HepG2 (cell line): Measurements from ENCODE around the gene CCDC61. TPM values are rescaled to one million over a fixed set of nuclear protein-coding genes. Genes with fewer than 3 reads are reported as not detected.

ENCODE experiments used
- ATAC-seq: fragments of 200-7000 bp; cut with Tn5 transposase; 3 replicates; pipeline ENCODE4 v1.9.1; 2020; ENCODE audit warnings: mild to moderate bottlenecking, moderate library complexity
- BruUV-seq: library from RNA; stranded (reverse); fragments of 400-500 nt; replicated peaks from 2 replicates; lab custom pipeline; 2021; lab: Mats Ljungman, UMichigan
- CTCF ChIA-PET: fragments of 300-600 bp; formaldehyde crosslinking; extraction: SDS; loops from one replicate; lab custom pipeline; 2021; ENCODE audit warnings: low total read pairs, inconsistent platforms, low intra/inter-chr PET ratio; lab: Yijun Ruan, JAX
- POLR2A ChIA-PET: fragments of 350-600 bp; sonication (Branson Sonifier 250); formaldehyde crosslinking; loops from one replicate; lab custom pipeline; 2020; ENCODE audit warnings: antibody characterized with exemption, inconsistent platforms; lab: Yijun Ruan, JAX
- DNase-seq: peaks from one replicate; pipeline ENCODE4 v3.0.0-alpha.2; 2015; ENCODE audit warnings: low spot score
- FAIRE-seq: peaks from 3 replicates; lab custom pipeline; 2011; peaks lifted over from hg19 to GRCh38; lab: Jason Lieb, UNC
- H2AFZ ChIP-seq: one replicate; pipeline ENCODE4 v1.6.1; 2011; ENCODE audit warnings: low read length, inconsistent platforms
- H3K27ac ChIP-seq: fragments of 300-600 bp; 3 replicates; pipeline ENCODE4 v1.8.0; 2011; ENCODE audit warnings: mixed run types, mild to moderate bottlenecking, mixed read lengths, low read length, inconsistent platforms; ENCODE audit not compliant: insufficient read depth; ENCODE audit errors: extremely low read length
- H3K27me3 ChIP-seq, 2 experiments: fragments of 200-600 bp in 1 of 2; 2 replicates in 1 of 2; 3 replicates in 1 of 2; pipeline versions ENCODE4 v1.6.0 to v1.8.0; 2011; ENCODE audit warnings: low read length in 2 of 2, mild to moderate bottlenecking in 2 of 2, moderate library complexity in 2 of 2, inconsistent platforms in 1 of 2; ENCODE audit not compliant: insufficient read depth in 2 of 2, control insufficient read depth in 1 of 2
- H3K36me3 ChIP-seq, 2 experiments: fragments of 200-600 bp in 1 of 2; replicated peaks in 1 of 2; 2 replicates in 1 of 2; 3 replicates in 1 of 2; pipeline versions ENCODE4 v1.5.1 to v1.8.0; 2011; ENCODE audit warnings: low read length in 2 of 2, inconsistent platforms in 1 of 2; ENCODE audit not compliant: insufficient read depth in 2 of 2, control insufficient read depth in 1 of 2
- H3K4me1 ChIP-seq: 2 replicates; pipeline ENCODE4 v1.5.1; 2012; ENCODE audit warnings: low read length, inconsistent platforms; ENCODE audit not compliant: insufficient read depth
- H3K4me2 ChIP-seq: 2 replicates; pipeline ENCODE4 v1.6.0; 2011; ENCODE audit warnings: low read depth, low read length, inconsistent platforms
- H3K4me3 ChIP-seq, 3 experiments: fragments of 200-600 bp in 1 of 3; sonication (generic), shearing (Covaris generic) in 1 of 3; replicated peaks in 1 of 3; 2 replicates each; pipeline ENCODE4 v1.5.1; 2011 to 2016; ENCODE audit warnings: low read length in 3 of 3, inconsistent platforms in 2 of 3, low read depth in 2 of 3, mild to moderate bottlenecking in 2 of 3, control low read depth in 1 of 3, mixed read lengths in 1 of 3; ENCODE audit not compliant: insufficient read depth in 1 of 3
- H3K79me2 ChIP-seq: one replicate; pipeline ENCODE4 v1.6.1; 2011; ENCODE audit warnings: low read length, inconsistent platforms; ENCODE audit not compliant: insufficient read depth
- H3K9ac ChIP-seq: 2 replicates; pipeline ENCODE4 v1.6.0; 2011; ENCODE audit warnings: mild to moderate bottlenecking, low read depth, low read length, inconsistent platforms; ENCODE audit not compliant: insufficient read depth
- H3K9me3 ChIP-seq: 2 replicates; pipeline ENCODE4 v1.5.1; 2012; ENCODE audit warnings: mild to moderate bottlenecking, low read length
- H4K20me1 ChIP-seq: 2 replicates; pipeline ENCODE4 v1.6.0; 2011; ENCODE audit warnings: inconsistent platforms, mild to moderate bottlenecking, low read length, moderate library complexity; ENCODE audit not compliant: insufficient read depth
- ATF7 ChIP-seq, 2 experiments: fragments of 450-650 bp in 1 of 2; sonication (generic) in 1 of 2; formaldehyde crosslinking in 1 of 2; IDR thresholded peaks; 2 replicates each; pipeline versions ENCODE4 v1.4.0 to v1.6.1; 2016 to 2020; ENCODE audit warnings: antibody characterized with exemption in 1 of 2, mild to moderate bottlenecking in 1 of 2, missing genetic modification reagents in 1 of 2
- FOXK2 ChIP-seq: fragments of 450-650 bp; IDR thresholded peaks from 2 replicates; pipeline ENCODE4 v1.6.1; 2016
- GLMP ChIP-seq: sonication (generic); formaldehyde crosslinking; IDR thresholded peaks from 2 replicates; pipeline ENCODE4 v1.9.0; 2021; ENCODE audit warnings: missing genetic modification reagents, mild to moderate bottlenecking, borderline replicate concordance
- MNT ChIP-seq: fragments of 450-650 bp; IDR thresholded peaks from 2 replicates; pipeline ENCODE4 v1.6.1; 2016
- PAWR ChIP-seq: sonication (generic); formaldehyde crosslinking; IDR thresholded peaks from 2 replicates; pipeline ENCODE4 v1.4.0; 2020; ENCODE audit warnings: missing genetic modification reagents, mild to moderate bottlenecking, borderline replicate concordance
- PHF5A ChIP-seq: IDR thresholded peaks from one replicate; pipeline ENCODE4 v1.6.1; 2018; ENCODE audit warnings: low read depth, missing genetic modification reagents; ENCODE audit not compliant: unreplicated experiment
- ZFP41 ChIP-seq: sonication (generic); formaldehyde crosslinking; IDR thresholded peaks from 2 replicates; pipeline ENCODE4 v1.4.0; 2020; ENCODE audit warnings: mild to moderate bottlenecking, missing genetic modification reagents, borderline replicate concordance
- ZNF17 ChIP-seq: sonication (generic); formaldehyde crosslinking; IDR thresholded peaks from 2 replicates; pipeline ENCODE4 v1.5.0; 2020; ENCODE audit warnings: mild to moderate bottlenecking, missing genetic modification reagents
- ZNF263 ChIP-seq: sonication (generic); formaldehyde crosslinking; IDR thresholded peaks from 2 replicates; pipeline ENCODE4 v1.4.0; 2020; ENCODE audit warnings: missing genetic modification reagents
- WGBS: methylation state at CpG from one replicate; pipeline ENCODE4 v1.1.6; 2017; ENCODE audit warnings: low lambda C conversion rate; 5-methylcytosine and 5-hydroxymethylcytosine counted together
- in situ Hi-C: cut with HindIII; loops from 2 replicates; pipeline ENCODE4 v1.10.0; 2017; ENCODE audit warnings: low pct_unique_long_range_greater_than_20kb; ENCODE audit not compliant: extremely low pct_ligation_motif_present
- intact Hi-C: fragments of 100-400 bp; cut with micrococcal nuclease; formaldehyde crosslinking; loops from one replicate; pipeline ENCODE4 v1.10.0; 2022; ENCODE audit not compliant: unreplicated experiment
- polyA plus RNA-seq, 8 experiments: library from polyadenylated mRNA; depleted of rRNA in 3 of 8; stranded (reverse) in 7 of 8; unstranded in 1 of 8; fragments of >200 nt; fragmentation: Illumina TruSeq in 4 of 8; extraction: Trizol in 4 of 8; gene quantifications; 2 replicates each; pipeline versions ENCODE4 v1.2.1 to v1.2.3, GENCODE V29; 2011 to 2016; ENCODE audit warnings: low read depth in 4 of 8, missing spikeins in 1 of 8, mixed read lengths in 1 of 8; ENCODE audit not compliant: insufficient read depth in 1 of 8
- total RNA-seq, 5 experiments: library from RNA; depleted of rRNA; stranded (reverse); fragments of >200 nt; fragmentation: Illumina TruSeq; extraction: Trizol; gene quantifications; 2 replicates each; pipeline ENCODE4 v1.2.3, GENCODE V29; 2016; ENCODE audit warnings: low read depth in 1 of 5

Gene CCDC61
- total and polyA plus RNA-seq, 2 of the 13 experiments (the other 11 are each of a cell fraction or from before 2014, with no cell fraction given), result 4.2 to 4.9 TPM

GRCh38 chr19:45955905-45956608, 39.2 kb upstream of the CCDC61 start:
- intact Hi-C loops (loop anchor here (2.0 kb wide), 1 partner anchor 81 kb away; no protein-coding TSS in a partner anchor), in situ Hi-C loops (no loop called here)
- ATAC-seq (no peak), DNase-seq (peak; percentile 38), FAIRE-seq (no peak)
- Histone ChIP-seq H4K20me1 (no peaks in the 10 kb centered on the region), H2AFZ (no peak overlapping the region), H3K4me1 (no peaks in the 10 kb centered on the region), H3K79me2 (no peaks in the 10 kb centered on the region), H3K27ac (no peak overlapping the region), H3K9ac (no peak overlapping the region), H3K36me3 (no peaks in the 10 kb centered on the region), H3K27me3 (peaks cover 3 to 22% of the 10 kb centered on the region in 2 experiments; a peak in 2 of 5 replicates), H3K4me3 (no peak overlapping the region), H3K4me2 (no peak overlapping the region), H3K9me3 (no peaks in the 10 kb centered on the region)
- 16% methylated on average over 11 of the region's 13 CpGs for WGBS
- TF ChIP-seq PAWR (no peak), ZNF263 (CRISPR knock-in tag) (no peak), GLMP (CRISPR knock-in tag) (no peak), ZNF17 (no peak), ZFP41 (CRISPR knock-in tag) (no peak)
- POLR2A ChIA-PET, result interaction anchor here (0.6 kb wide), 1 partner anchor 201 kb away, joined by 4 read pairs; no protein-coding TSS in a partner anchor
- no TSS peak for BruUV-seq
- CTCF ChIA-PET, result no interaction called here

GRCh38 chr19:45958320-45958719, 36.9 kb upstream of the CCDC61 start:
- DNase-seq, result no peak
- intact Hi-C loops, result no loop called here
- TF ChIP-seq PHF5A (CRISPR knock-in tag) (no peak), FOXK2 (0 out of 2 replicates have a peak, but pooled peaks have one; percentile 7), MNT (peak; percentile 74), ATF7 (IDR thresholded peaks at IDR 0.05) (0 out of 2 replicates have a peak, but pooled peaks have one; percentile 11), ATF7 (CRISPR knock-in tag; IDR thresholded peaks at IDR 0.05) (no peak)
- no peak overlapping the region for H3K4me3 ChIP-seq
- H2AFZ ChIP-seq, result no peak overlapping the region
- BruUV-seq, result no TSS peak
- ATAC-seq, result no peak
- no peaks in the 10 kb centered on the region for H3K9me3 ChIP-seq
- H3K79me2 ChIP-seq, result no peaks in the 10 kb centered on the region
- H3K4me1 ChIP-seq, result no peaks in the 10 kb centered on the region
- H3K27ac ChIP-seq, result no peak overlapping the region
- no peak for FAIRE-seq
- in situ Hi-C loops, result no loop called here
- no peaks in the 10 kb centered on the region for H4K20me1 ChIP-seq
- H3K9ac ChIP-seq, result no peak overlapping the region
- ChIA-PET POLR2A (no interaction called here), CTCF (no interaction called here)
- peaks cover 3 to 33% of the 10 kb centered on the region in 2 experiments; a peak in 2 of 5 replicates for H3K27me3 ChIP-seq
- H3K4me2 ChIP-seq, result no peak overlapping the region
- 47% methylated on average over 6 of the region's 6 CpGs for WGBS
- no peaks in the 10 kb centered on the region for H3K36me3 ChIP-seq
